NCI-H524 (cell line): Measurements from ENCODE around the gene CLCA1.

Experiments
- DNase-seq, 2 experiments: peaks; one replicate each; lab custom pipeline; 2025; lab: John Stamatoyannopoulos, UW

CLCA1 gene

DNA sequence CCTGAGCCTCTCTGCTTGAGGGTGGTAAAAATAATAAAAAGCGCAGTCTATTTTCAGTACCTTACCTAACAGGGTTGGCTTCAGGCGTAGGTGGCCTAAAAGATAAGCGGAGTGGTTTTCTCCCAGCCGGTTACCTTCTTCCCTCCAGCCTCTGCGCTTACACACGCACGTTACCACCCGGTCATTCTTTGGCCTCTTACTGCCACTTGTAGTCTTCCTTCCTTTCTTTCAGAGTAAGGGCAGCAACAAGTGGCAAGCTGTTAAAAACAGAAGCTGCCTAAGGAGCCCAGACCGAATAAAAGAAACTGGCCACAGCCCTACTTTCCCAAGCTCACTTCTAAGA is 35.4 kb downstream of the CLCA1 start:
- DNase-seq, result peak; percentile 21 to 63

DNA sequence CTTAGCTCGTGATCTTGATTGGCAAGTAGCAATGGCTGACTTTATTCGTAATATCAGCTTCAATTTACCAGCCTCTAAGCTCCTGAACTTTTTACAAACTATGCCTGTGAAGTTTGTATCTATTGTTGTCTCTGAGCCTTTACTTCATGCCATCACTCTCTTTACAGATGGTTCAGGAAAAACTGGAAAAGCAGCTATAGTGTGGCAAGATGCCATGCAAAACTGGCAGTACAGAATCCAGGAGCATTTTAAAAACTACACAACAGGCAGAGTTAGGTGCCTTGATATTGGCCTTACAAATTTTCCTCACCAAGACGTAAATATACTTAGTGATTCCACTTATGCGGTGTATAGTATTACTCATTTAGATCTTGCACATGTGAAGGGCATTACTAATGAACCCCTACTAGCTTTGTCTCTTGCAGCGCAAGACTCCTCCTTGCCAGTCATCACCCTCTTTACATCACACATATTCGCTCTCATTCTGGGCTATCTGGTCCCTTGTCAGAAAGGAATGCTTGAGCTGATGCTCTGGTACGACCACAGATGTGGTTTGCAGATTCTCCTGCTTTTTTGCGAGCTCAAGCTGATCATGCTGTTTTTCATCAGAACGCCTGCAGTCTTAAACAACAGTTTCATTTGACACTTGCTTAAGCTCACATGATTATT is 36.3 kb downstream of the CLCA1 start:
- no peak for DNase-seq

DNA sequence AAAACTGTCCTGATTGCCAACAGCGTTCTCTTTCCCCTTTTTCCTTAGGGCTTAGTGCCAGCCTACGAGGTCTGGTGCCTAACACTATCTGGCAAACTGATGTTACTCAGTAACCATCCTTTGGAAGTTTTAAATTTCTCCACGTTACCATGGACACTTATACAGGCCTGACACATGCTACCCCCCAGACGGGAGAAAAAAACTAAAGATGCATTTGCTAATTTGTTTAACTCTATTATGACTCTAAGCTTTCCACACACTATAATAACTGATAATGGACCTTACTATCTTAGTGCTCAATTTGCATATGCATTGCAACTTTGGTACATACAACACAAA is 36.8 kb downstream of the CLCA1 start:
- no peak for DNase-seq

DNA sequence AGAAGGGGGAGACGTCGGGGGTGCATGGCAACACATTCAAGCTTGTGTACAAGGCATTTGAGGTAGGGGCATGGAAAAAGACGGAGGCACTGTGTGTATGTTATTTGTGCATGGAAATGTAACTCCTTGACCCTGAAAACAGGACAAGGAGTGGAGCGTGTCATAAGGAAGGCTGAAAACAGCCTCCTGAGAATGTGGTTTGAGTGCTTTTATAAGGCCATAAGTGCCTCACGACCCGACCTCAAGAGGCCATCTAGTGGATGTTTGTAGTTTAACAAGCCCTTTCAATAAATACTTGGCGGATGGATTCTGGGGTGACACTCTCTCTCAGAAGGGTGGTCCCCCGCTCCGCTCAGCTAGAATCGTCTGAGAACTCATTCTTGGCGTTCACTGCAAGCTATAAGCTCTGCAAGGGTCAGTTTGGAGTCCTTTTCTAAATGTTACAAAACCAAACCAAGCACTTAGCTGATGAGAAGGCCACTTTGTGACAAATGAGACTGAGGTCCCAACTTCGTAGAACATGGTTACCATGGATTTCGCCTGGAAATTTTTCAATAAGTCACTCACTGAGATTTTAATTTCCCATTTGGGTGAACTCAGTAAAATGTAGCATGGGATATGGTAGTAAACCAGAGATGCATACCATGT is 39.3 kb downstream of the CLCA1 start:
- peak in 1 of 2 experiments; percentile 30 for DNase-seq

DNA sequence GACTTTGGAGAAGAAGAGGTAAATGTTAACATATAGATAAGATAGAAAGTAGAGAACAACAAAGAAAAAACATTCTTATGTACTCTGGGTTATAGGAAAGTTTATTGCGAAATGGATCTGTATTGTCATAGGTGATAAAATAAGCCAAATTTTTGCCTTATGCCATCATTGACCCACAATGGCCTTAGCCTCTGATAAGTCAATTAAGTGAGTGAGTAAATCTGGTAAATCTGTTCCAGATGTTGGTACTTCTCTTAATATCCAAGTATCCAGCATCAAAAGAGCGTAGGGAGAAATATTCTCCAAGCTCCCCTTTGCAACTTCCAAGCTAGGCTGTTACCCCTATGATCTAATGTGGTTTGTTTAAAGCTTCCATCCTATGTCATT is 39.8 kb downstream of the CLCA1 start:
- DNase-seq, result no peak

DNA sequence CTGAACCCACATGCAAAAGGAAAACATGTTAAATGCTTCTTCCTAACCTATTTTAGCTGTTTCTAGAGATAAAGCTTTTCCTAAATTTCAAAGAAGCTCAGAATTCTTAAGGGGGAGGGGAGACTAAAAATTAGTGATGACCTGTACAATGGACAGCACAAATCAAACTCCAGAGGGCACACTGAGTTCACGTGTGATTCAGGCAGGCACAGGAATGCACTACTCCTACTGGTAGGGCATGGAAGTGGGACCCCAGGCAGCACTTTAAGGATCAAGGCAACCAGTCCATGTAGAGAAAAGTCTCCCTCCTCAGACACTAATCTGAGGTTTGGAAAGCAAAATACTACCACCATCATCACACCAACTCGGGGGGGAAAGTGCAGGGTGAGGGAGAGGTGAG is 46.9 kb downstream of the CLCA1 start:
- DNase-seq, result peak in 1 of 2 experiments; percentile 41

DNA sequence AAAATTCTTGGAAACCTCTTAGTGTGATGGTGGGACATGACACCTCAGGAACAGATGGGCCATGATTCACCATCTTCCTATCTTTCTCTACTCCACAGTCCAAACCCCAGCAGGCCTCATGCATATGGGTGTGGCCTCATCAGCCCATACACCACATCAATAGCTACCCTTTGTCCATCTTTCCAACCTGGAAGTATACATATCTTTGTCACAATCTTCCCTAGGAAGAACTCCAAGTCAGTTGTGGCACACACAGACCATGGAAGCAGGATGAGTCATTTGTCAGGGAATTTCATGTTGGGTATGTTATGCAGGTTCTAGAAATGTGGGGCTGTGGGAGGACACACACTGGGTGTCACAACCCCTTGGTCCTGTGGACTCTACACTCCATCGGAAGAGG is 47.6 kb downstream of the CLCA1 start:
- no peak for DNase-seq

DNA sequence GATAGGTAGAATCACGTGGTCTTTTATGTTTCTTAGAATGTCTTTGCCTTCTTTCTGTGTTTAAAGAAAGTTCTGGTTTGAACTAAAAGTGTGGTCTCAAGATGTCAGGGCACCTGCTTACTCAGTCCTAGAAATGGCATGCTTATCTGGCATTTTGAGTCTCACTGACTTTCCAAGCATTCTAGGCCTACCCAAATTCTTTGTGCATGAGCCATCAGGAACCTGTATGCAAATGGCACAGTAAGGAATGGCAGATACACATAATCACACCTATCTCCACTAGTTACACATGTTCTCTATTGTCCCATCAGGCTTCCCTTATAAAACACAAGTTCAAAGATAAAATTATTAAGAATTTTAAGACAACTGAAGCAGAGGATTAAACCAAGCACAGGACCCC is 48.6 kb downstream of the CLCA1 start:
- no peak for DNase-seq

DNA sequence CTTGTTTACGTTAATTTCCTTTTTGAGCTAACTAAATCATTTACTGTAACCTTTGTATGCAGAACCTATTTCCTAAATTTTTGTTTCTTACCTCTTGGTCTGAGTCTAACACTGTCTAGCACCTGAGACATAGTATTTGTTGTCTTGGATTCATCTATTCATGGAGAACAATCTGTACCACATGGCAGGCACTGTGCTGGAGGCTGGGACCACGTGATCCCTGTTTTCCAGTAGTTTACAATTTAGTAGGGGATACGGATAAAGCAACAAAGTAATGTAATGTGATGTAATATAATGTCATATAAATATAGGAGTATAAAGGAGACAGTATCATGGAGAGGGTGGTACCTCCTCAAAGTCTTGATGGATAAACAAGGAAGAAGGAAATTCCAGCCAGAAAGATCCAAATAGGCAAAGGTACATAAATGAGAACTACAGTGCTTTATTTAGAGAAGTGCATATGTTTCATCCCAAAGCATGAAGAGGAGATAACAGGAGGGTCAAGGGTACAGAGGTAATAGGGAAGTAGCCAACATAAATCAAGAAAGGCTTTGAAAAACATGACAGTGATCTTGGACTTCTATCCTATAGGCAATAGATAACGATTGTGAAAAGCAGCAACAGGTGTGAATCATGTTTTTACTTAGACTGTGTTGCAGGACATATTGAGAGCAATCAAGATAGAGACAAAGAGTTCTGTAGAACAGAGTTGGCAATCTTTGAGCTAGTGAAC is 52.2 kb downstream of the CLCA1 start:
- no peak for DNase-seq

DNA sequence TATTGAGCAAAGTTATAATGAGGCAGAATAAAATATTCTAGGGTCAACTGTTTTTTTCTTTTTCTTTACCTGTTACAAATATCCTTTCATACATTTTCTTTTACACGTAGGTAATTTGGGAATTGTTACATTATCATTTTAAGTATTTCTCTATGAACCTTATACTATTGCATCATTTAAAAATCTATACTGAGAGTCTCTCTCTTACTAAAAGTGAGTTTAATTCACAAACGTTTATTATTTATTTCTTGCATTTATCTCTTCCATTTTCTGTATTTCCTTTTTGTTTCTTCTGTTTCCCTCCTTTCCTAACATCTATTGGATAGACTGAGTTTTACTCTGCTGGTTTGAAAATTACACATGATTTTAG is 52.8 kb downstream of the CLCA1 start:
- DNase-seq, result no peak

DNA sequence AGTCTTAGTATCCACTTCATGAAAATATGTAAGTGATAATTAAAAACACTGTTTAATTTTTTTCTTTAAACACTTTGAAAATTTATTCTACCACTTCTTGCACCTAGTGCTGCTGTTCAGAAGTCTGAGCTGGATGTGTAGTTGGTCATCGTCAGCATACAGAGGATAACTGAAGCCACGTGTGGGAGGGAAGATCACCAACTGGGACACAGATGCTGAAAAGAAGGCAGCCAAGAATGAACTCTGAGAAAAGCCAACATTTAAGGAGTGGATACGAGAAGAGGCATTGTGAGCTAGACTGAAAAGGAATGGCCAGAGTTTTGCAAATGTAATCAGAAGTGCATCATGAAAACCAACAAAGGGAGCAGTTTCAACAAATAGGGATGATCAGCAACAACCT is 53.5 kb downstream of the CLCA1 start:
- DNase-seq, result no peak

DNA sequence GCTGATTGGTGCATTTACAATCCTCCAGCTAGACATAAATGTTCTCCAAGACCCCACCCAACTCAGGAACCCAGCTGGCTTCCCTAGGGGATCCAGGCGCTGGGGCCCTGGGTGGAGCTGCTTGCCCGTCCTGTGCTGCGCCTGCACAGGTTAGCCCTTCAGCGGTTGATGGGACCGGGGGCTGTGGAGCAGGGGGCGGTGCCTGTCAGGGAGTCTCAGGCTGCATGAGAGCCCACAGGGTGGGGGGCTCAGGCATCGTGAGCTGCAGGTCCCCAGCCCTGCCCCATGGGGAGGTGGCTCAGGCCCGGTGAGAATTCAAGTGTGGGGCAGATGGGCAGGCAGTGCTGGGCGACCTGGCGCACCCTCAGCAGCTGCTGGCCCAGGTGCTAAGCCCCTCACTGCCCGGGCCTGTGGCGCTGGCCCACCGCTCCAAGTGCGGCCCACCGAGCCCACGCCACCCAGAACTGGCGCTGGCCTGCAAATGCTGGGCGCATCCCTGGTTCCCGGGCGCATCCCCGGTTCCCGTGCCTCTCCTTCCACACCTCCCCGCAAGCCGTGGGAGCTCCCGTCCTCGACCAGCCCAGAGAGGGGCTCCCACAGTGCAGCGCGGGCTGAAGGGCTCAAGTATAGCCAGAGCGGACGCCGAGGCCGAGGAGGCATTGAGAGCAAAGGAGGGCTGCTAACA is 55.1 kb downstream of the CLCA1 start:
- no peak for DNase-seq

DNA sequence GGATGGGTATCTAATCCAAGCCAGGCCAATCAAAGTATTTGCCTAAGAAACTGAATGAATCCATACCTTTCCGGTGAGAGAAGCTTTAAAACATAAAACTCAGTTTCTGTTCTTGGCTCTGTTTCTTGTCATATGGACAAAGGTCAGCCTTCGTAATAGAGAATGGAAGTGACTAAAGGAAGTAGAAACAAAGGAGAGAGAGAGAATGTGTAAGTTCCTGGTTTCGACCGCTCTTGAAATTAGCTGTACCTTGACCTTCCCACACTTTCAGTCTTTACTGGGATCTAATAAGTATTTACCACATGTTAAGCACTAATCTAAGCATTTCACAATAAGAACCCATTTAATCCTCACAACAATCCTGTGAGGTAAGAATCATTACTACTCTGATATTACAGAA is 58.6 kb downstream of the CLCA1 start:
- no peak for DNase-seq

DNA sequence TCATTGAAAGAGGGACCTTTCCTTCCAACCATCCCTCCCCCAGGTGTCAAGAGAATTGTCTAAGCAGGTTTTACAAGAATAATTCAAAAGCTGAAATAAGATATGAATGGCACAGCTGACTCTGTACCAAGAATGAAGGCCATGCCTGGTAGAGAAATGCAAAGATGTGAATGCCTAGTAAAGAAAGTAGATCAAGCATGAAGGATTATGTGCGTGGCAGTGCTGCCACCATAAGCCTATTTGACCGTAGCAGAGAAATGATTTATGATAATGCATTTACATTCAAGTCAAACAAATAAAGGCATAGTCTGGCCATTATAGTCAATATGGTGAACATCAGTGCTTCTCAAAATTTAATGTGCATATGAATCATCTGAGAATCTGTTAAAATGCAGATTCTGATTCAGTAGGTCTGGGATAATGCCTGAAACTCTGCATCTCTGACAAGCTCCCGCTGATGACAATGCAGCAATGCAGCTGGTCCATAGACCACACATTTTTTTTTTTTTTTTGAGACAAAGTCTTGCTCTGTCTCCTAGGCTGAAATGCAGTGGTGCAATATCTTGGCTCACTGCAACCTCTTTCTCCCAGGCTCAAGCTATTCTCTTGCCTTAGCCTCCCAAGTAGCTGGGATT is 61.6 kb downstream of the CLCA1 start:
- DNase-seq, result no peak

DNA sequence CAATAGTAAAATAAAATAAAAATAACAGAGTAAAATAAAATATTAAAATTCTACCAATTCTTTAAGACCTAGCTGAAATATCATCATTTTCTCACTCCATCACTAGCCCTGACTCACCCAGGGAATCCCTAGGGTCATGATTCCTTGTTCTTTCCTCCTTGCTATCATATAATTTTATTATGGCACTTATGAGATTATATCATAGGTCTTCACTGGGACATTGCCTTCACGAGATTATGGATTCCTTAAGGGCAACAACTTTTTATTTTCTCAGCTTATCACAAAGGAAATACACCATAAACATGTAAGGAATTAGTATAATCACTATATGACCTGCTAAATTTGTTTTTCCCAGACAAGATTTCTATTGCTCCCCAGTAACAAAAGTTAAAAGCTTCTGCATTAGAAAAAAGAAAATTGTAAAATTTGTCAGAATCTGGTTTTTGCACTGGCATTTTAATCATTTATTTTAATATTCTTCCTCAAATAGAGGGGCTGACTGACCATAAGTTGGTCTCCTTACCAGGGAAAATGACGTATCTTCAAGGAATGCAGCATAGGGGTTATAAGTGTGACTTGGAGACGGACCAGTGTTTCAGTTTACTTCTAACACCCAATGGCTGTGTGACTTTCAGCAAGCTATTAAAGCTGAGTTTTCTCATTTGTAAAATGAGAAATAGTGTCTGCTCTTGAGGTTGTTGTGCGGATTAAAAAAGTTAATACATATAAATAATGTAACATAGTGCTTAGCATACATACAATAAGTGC is 69.4 kb downstream of the CLCA1 start:
- no peak for DNase-seq

DNA sequence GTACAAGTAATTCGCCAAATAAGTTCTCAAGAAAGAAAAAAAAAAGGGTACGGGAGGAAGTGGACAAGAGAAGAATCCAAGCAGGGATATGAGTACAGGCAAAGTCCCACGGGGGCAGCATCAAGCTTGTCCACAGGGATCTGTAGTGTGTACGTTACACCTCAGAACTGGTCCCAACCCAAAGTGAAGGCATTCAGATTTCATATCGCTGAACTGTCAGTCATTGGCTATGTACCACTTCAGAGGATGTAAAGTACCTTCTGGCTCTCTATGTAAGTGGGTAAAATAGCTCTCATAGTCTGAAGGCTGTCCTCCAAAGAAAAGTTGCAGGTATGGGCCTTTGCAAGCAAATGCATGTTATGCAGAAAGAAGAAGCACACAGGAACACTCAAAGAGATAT is 70.0 kb downstream of the CLCA1 start:
- DNase-seq, result no peak

DNA sequence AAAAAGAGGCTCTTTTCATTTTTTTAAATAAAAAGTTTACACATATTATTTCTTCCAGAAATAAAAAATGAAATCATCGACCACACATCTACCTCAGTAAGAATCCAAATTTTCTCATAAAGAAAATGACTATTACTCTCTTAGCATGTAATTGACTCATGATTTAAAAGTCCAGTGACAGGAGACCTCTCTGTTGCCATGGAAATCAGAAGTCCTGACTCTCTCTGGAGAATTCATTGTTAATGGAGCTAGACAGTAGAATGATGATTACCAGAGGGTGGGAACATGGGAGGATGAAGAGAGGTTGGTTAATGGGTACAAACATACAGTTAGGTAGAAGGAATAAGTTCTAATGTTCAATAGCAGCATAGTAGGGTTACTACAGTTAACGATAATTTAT is 73.1 kb downstream of the CLCA1 start:
- DNase-seq, result no peak

DNA sequence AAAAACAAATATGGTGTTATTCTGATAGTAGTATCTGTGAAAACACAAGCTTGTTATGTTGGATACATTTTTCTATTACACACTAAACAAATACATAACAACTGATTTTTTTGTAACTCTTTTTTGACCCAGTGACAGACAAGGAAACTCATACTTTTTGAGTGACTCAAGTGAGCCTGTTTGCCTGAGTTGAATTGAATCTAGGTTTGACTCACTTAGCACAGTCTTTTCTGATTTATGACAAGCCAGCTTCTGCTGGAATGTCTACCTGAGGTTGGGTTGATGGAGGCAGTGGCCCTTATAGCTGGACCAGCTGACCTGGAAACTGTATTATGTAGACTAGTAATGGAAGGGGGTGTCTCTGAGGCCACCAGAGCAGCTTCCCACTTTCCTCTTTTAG is 73.9 kb downstream of the CLCA1 start:
- DNase-seq, result no peak

DNA sequence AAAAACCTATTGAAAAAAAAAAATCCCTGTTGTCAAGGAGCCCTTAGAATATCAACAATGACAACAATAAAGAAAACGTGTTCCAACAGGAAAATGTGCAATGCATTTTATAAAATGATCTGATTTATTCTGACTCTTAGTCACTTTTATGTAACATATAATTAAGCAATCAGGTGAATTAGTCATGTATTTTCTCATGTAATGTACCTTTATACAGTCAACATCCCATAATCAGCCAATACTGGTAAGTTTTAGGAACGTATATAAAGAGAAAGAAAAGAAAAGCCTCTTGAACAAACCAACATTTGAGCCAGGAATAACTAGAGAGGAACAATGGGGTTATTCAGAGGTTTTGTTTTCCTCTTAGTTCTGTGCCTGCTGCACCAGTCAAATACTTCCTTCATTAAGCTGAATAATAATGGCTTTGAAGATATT is 78.1 kb downstream of the CLCA1 start, which contains the start of gene CLCA4:
Gene CLCA4 (plus strand): TSS at position 292 of the 435 bp plus-strand sequence. CDS start 42 bp downstream, at position 334.
- DNase-seq, result no peak

DNA sequence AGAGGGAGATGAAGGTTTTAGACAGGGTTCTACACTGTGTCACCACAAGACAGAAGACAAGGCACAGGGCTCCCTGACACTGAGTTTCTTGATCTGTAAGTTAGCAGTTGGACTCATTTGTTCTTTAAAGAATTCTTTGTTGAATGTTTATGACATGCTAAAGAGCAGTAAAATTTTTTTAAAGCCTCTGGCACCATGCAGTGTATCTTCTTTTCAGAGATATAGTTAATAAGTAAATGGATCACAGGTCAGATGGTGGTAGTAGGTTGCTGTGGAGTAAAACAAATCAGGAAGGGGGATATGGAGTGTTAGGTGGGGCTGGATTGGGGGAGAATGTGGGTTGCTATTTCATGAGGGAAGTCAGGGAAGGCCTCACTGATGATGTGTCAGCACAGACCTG is 80.1 kb downstream of the CLCA1 start:
- no peak for DNase-seq
